Dedifferentiated amniotic fluid mesenchymal stem cell (primary cell): Measurements from ENCODE around the gene CFD.
"Not testable (repeated sequence)": the region's sequence is repeated elsewhere in the genome, so short reads cannot be mapped to it uniquely, and the experiment has no call there.

Experiments
- DNase-seq: peaks from one replicate; pipeline ENCODE4 v3.0.0-alpha.2; 2016; ENCODE audit errors: extremely low spot score

The CFD gene

DNA sequence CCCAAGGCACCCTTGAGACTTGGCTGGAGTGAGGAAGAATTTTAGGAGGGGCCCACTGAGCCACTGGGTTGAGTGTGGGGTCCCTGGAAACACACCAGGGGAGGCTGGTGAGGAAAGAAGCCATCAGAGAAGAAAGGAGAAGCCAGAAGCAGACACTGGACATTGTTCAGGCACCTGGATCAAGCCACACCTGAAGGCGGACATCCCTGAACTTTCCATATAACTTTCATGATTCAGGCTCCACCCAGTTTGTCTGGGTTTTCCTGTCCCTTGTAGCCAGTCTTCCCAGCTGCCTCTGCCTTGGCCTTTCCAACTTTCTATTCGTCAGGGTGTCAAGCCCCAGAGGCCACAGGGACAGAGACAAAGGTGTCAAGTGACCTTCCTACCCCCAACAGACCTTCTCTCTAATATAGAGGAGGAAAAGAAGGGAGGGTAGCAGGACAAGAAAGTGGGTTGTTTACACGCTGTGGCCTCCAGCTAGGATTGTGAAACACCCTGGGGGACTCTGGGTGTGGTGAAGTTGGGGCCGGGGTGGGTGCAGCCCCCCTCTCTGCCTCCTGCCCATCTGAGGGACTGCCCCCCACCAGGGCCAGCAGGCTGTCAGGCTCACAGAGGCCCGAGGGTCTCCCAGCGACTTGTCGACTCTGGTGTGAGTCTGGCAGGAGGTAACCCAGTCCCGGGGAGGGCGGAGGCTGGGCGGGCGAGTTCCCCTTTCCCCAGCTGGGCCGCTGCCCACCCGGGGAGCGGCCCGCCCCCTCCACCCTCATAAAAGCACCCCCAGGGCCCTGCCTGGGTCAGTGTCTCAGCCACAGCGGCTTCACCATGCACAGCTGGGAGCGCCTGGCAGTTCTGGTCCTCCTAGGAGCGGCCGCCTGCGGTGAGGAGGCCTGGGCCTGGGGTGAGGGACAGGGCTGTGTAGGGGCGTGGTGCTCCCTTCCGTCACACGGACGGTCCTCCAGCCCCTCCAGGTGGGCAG, at the start of gene CFD:
Gene CFD, plus strand, starts transcription at position 797 of the 976 bp plus-strand sequence. Its CDS starts 26 bp downstream, at position 823.
- no peak for DNase-seq

DNA sequence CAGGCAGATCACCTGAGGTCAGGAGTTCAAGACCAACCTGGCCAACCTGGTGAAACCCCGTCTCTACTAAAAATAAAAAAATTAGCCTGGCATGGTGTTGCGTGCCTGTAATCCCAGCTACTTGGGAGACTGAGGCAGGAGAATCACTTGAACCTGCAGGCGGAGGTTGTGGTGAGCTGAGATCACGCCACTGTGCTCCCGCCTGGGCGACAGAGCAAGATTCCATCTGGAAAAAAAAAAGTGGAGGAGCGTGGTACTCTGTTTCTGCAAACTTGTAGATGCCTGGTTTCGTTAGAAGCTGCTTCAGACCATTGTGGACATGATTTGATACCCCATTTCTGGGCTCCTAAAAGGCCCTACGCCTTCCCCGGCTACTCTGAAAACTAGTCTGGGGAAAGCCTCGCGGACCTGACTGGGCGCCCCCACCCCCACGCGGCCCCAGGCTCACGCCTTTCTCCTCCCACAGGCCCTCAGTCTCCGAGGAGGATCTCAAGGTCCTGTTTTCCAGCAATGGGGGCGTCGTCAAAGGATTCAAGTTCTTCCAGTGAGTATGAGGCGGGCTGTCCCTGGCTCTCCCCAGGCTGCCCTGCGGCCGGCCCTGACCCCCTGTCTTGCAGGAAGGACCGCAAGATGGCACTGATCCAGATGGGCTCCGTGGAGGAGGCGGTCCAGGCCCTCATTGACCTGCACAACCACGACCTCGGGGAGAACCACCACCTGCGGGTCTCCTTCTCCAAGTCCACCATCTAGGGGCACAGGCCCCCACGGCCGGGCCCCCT, 49.2 kb upstream of the CFD start:
- DNase-seq, result no peak

DNA sequence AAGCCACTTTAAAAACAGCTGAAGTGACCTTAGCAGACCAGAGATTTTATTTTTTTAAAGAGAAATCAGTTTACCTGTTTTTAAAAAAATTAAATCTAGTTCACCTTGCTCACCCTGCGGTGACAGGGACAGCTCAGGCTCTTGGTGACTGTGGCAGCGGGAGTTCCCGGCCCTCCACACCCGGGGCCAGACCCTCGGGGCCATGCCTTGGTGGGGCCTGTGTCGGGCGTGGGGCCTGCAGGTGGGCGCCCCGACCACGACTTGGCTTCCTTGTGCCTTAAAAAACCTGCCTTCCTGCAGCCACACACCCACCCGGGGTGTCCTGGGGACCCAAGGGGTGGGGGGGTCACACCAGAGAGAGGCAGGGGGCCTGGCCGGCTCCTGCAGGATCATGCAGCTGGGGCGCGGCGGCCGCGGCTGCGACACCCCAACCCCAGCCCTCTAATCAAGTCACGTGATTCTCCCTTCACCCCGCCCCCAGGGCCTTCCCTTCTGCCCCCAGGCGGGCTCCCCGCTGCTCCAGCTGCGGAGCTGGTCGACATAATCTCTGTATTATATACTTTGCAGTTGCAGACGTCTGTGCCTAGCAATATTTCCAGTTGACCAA, 48.5 kb upstream of the CFD start:
- no peak for DNase-seq

DNA sequence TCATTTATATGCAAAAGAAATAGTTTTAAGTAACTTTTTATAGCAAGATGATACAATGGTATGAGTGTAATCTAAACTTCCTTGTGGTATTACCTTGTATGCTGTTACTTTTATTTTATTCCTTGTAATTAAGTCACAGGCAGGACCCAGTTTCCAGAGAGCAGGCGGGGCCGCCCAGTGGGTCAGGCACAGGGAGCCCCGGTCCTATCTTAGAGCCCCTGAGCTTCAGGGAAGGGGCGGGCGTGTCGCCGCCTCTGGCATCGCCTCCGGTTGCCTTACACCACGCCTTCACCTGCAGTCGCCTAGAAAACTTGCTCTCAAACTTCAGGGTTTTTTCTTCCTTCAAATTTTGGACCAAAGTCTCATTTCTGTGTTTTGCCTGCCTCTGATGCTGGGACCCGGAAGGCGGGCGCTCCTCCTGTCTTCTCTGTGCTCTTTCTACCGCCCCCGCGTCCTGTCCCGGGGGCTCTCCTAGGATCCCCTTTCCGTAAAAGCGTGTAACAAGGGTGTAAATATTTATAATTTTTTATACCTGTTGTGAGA, 47.9 kb upstream of the CFD start:
- no peak for DNase-seq

DNA sequence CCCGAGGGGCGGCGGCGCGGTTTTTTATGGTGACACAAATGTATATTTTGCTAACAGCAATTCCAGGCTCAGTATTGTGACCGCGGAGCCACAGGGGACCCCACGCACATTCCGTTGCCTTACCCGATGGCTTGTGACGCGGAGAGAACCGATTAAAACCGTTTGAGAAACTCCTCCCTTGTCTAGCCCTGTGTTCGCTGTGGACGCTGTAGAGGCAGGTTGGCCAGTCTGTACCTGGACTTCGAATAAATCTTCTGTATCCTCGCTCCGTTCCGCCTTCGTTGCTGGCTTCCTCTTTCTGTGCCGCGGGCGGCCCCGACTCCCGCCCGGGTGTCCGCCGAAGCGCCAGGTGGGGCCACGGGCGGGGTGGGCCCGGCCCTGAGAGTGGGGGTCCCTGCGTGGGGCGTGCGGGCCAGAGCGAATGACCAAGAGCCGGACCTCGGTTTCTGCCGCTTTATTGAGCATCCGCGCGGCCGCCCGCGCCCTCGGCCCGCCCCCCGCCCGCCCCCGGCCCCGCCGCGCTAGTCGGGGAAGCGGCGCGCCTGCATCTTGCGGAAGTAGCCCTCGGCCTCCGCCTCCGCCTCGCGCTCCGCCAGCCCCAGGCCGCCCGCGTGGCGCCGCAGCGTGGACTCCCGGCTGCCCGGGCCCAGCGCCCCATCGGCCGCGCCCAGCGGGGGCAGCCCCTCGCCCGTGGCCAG, 47.3 kb upstream of the CFD start:
- no peak for DNase-seq

DNA sequence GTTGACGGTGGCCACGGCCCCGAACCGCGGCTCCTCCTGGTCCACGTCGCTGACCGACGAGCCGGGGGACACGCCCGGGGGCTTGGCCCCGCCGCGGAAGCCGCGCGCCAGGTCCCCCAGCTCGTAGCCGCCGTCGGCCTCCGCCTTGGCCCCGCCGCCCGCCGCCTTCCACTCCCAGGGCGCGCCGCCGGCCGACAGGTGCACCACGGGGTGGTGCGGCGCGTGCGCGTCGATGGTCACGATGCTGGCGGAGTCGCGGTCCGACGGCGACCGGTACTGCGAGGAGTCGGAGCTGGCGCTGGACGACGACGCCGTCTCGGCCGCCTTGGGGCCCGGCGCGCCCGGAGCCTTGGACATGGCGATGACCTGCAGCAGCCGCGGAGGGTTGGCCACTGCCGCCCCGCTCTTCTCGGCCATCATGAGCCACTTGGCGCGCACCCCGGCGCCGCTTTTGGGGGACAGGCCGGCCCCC, 46.7 kb upstream of the CFD start:
- DNase-seq, result no peak

DNA sequence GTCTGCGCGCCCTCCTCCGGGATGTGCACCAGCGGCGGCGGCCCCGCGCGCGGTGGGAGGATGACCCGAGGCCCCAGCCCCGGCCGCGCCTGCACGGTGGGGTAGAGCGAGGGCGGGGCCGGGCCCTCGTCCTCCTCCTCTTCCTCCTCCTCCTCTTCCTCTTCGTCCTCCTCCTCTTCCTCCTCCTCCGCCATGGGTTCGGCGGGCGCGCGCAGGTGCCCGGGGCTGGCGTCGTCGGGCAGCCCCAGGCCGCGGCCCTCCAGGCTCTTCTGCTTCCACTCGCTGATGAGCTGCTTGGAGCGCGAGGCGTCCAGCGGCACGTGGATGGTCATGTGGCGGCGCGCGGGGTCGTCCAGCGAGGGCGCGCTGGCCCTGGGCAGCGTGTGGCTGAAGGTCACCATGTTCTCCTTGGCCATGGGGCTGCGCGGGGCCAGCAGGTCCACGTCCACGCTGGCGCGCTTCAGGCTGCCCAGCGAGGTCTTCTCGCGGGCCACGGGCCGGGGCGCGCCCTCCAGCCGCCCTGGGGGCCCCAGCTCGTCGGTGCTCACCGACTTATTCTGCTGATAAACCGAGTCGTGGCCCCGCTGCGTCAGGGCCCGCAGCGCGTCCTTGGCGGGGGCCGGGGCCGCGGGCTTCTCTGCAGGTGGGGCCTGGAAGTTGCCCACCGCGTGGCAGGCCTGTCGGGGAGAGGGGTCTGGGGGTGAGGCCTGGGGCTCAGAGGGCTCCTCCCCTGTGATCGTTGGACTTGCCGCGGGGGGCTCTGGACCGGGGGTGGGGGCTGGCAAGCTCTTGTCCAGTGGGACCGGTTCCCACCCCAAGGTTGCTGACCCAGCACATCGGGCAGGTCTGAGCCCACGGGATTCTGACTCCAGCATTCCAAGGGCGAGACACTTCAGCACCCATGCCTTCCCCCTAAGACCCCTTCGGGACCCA, 46.0 kb upstream of the CFD start:
- DNase-seq, result no peak

DNA sequence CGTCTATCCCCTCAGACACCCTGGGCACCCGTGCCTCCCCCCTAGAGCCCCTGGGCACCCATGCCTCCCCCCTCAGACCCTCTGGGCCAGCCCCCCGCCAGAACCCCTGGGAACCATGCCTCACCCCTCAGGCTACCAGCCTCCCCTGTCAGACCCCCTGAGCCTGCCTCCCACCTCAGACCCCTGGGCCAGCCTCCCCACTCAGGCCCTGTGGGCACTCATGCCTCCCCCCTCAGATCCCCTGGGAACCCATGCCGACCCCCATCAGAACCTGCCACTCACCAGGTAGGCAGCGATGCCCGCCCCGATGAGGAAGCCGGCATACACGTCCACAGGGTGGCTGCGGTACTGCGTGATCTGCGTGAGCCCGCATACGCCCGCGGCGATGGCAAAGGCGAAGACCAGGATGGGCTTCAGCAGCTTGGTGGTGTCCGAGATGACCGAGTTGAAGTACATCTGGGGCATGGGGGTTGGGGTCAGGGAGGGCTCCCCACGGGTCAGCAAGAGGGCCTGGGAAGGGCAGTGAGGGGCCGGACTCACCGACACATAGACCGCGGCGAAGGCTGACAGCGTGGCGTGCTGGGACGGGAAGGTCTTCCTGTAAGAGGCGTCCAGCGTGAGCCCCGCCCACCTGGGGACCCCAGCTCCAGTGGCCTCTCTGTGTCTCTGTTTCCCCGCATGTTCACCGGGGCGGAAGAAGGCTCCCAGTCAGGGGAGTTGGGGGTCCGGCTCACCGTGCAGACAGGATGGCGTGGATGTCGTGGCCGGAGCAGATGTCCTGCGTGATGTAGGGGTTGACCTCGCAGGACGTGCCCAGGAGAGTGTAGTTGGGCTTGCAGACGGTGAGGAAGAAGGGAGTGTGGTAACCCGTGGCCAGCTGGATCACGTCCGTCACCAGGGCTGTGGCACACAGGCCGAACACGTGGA, 45.0 kb upstream of the CFD start:
- DNase-seq, result no peak

DNA sequence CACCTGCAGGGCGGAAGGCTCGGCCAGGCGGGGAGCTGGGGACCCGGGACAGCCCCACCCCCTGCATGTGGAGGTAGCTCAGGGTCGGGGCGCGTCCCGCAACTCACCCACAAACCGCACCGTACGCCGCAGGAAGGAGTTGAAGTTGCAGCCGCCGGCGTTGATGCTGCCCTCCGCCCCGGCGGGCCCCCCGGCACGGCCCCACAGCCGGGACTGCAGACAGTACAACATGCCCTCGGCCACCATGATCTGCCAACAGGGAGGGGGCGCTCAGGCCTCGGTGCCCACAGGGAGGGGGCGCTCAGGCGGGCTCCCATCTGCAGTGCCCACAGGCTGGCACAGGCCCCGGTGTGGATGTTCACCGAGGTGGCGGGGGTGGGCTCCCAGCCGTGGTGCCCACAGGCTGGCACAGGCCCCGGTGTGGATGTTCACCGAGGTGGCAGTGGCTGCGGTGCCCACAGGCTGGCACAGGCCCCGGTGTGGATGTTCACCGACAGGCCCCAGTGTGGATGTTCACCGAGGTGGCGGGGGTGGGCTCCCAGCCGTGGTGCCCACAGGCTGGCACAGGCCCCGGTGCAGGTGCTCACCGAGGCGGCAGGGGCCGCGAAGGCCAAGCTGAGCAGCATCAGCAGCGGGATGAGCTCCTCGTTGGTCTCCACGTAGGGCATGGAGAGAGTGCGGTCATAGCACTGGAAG, 44.2 kb upstream of the CFD start:
- no peak for DNase-seq

DNA sequence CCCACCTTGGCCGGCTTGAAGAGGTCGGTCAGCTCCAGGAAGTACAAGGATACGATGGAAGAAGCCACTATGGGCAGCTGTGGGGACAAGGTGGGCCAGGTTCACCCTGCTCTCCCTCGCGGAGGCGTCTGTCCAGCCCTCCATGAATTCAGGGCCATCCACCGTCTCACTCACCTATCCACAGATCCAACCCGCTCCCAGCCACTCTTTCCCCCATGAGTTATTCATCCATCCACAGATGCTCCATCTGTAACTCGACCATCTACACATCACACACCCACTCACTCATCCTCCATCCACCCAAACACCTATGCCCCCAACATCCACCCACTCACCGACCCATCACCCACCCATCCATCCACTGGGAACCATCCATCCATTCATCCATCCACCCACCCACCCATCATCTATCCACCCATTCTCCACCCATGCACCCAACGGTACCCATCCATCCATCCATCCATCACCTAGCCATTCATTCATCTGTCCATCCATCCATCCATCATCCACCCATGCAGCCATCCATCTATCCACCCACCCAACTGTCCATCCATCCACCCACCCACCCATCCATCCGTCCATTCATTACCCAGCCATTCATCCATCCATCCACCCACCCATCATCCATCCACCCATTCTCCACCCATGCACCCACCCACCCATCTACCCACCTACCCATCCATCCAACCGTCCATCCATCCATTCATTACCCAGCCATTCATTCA, 43.5 kb upstream of the CFD start:
- DNase-seq, result no peak

DNA sequence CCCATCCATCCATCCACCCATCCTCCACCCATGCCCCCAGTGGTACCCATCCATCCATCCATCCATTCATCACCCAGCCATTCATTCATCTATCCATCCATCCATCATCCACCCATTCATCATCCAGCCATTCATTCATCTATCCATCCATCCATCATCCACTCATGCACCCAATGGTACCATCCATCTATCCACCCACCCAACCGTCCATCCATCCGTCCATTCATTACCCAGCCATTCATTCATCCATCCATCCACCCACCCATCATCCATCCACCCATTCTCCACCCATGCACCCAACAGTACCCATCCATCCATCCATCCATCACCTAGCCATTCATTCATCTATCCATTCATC, 43.0 kb upstream of the CFD start:
- no peak for DNase-seq

DNA sequence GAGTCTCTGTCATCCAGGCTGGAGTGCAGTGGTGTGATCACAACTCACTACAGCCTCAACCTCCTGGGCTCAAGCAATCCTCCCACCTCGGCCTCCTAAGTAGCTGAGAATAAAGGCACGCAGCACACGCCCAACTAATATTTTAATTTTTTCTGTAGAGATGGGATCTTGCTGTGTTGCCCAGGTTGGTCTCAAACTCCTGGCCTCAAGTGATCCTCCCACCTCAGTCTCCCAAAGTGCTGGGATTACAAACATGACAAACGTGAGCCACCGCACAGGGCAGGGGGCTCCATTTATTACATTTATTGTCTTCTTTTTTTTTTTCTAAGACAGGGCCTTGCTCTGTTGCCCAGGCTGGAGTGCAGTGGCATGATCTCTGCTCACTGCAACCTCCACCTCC, 39.3 kb upstream of the CFD start:
- not testable (repeated sequence) for DNase-seq

DNA sequence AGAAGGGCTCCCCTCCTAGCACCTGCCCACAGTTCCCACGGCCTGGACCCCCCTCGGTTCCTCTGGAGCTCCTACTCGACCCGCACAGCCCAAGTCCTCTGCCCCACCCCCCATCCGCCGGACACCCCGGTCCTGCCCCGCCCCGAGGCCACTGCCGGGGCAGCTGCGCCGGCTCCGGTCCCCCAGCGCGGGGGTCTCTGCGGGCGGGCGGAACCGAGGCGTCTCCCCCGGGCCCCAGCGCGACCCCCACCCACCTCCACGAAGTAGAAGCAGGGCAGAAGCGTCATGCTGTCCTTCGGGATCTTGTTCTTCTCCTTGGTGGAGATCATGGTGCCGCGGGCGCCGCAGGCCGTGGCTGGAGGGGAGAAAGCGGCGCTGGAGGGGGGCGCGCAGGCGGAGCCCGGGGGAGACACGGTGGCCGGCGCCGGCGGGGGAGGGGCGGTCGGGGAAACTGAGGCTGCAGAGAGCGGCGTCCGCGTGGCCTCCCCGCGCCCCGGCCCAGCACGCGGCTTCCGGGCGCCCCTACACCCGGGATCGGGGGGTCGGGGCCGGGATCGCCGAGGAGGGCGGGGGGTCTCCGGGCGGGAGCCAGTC, 38.1 kb upstream of the CFD start:
- no peak for DNase-seq

DNA sequence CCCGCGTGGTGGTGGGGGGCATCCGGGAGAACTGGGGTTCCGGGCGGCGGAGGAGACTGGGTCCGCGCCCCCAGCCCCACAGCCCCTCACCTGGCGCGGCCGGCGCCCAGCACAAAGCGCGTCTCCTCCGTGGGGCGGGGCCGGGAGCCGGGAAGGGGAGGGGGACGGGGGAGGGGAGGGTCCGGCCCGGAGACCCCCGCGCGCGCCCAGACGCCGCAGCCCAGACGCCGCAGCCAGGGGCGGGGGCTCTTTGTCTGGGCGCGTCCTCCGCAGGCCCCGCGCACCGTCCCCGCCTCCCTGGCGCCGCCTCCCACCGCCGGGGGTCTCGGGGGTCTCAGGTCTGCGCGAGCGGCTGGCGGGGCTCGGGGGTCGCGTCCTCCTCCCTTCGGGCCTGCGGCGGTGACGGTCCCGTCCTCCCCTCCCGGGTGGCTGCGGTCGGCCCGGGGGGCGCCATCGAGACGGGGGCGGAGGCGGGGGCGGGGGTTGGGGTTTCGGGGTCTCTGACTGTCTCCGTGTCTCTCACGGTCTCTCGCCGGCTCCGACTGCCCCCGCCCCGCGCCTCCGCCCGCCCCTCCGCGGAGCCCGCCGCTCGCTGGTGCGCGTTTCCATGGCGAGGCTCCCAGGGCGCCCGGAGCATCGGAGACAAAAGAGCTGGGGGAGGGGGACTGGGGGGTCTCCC, 37.5 kb upstream of the CFD start, which contains the start of gene PLPPR3:
Gene PLPPR3, minus strand, starts transcription at position 131 of the 679 bp plus-strand sequence. CDS start 396 bp downstream, outside the sequence.
- DNase-seq, result no peak

DNA sequence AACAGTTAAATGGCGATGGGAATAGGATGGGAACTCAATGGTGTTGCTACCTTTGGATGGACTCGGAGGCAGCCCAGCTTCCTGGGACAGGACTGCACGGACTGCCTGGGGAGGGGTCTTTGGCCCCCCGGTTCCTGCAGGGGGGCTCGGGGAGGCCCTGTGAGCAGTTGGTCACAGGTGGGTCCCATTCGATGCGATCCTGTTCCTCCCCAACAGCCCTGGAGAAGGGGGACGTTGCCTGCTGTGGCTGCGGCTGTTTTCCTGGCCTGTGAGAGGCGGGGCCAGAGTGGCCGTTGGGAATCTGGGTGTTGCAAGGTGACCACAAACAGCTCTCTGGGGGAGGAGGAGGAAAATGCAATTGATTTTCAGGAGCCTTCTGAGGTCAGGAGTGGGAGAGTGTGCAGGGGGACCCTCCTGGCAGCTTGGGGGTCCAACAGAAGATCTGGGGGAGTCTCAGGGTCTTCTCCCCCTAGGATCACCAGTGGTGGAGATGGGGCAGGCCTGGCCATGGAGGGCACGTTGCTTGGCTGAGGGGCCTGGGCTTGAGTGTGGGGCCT, 35.8 kb upstream of the CFD start:
- DNase-seq, result no peak

DNA sequence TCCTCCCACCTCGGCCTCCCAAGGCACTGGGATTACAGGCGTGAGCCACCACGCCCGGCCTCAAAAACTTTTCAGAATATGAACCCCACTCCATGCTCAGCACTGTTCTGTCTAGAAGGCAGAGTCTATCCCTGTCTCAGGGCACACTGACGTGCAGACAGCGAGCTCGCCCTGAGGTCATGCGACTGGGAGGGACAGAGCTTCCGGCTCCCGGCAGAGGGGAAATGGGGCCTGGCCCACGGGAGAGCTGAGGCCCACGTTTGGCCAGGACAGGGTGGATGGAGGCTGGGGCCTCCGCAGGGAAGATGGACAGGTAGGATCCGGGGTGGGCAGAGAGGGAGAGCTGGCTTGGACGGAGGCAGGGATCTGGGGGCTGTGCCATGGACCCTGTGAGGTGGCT, 34.6 kb upstream of the CFD start:
- DNase-seq, result no peak
